HG03469 (cell line): ENCODE measurements around the gene TECPR1.

Source experiments
- ATAC-seq: cut with Tn5 transposase; IDR thresholded peaks from one replicate; pipeline ENCODE4 v1.9.1; 2021; ENCODE audit warnings: mild to moderate bottlenecking, moderate library complexity, moderate number of reproducible peaks; ENCODE audit not compliant: unreplicated experiment

The TECPR1 gene

GRCh38 chr7:98251601-98252424 lies at the start of gene TECPR1:
TSS of gene TECPR1 (minus strand) at chr7:98252232. CDS start at chr7:98246146, 6,086 bp downstream.
- peak; percentile 97 for ATAC-seq

GRCh38 chr7:98300595-98301372 lies 48.8 kb upstream of the TECPR1 start:
- ATAC-seq = no peak

- ATAC-seq = no peak
Observed at GRCh38 chr7:98297626-98298286, 45.7 kb upstream of the TECPR1 start.

GRCh38 chr7:98296833-98297232 lies 44.8 kb upstream of the TECPR1 start:
- no peak for ATAC-seq

- no peak for ATAC-seq
Observed at GRCh38 chr7:98295467-98296192, 43.6 kb upstream of the TECPR1 start.

GRCh38 chr7:98294798-98295382 lies 42.9 kb upstream of the TECPR1 start:
- peak; percentile 52 for ATAC-seq

GRCh38 chr7:98294326-98294725 lies 42.3 kb upstream of the TECPR1 start:
- no peak for ATAC-seq

- no peak for ATAC-seq
Observed at GRCh38 chr7:98293746-98294145, 41.7 kb upstream of the TECPR1 start.

- no peak for ATAC-seq
Observed at GRCh38 chr7:98293265-98293664, 41.2 kb upstream of the TECPR1 start.

GRCh38 chr7:98291717-98292116 lies 39.7 kb upstream of the TECPR1 start:
- no peak for ATAC-seq

GRCh38 chr7:98289333-98289875 lies 37.4 kb upstream of the TECPR1 start:
- ATAC-seq = no peak

GRCh38 chr7:98288064-98288823 lies 36.2 kb upstream of the TECPR1 start:
- ATAC-seq = no peak

GRCh38 chr7:98287486-98287959 lies 35.5 kb upstream of the TECPR1 start:
- ATAC-seq = no peak

- no peak for ATAC-seq
Observed at GRCh38 chr7:98286701-98287485, 34.9 kb upstream of the TECPR1 start.

- no peak for ATAC-seq
Observed at GRCh38 chr7:98286093-98286539, 34.1 kb upstream of the TECPR1 start.

GRCh38 chr7:98285157-98286092 lies 33.4 kb upstream of the TECPR1 start:
- no peak for ATAC-seq

- no peak for ATAC-seq
Observed at GRCh38 chr7:98284335-98285036, 32.5 kb upstream of the TECPR1 start.
